ENCODE results near the gene LTBP2. TPM values are rescaled to one million over a fixed set of nuclear protein-coding genes. Genes with fewer than 3 reads are reported as not detected.

Gene LTBP2
- total and polyA plus RNA-seq, 2 of the 8 experiments (the other 6 are each of a cell fraction or from before 2014, with no cell fraction given): 0.48 to 0.89 TPM

DNA sequence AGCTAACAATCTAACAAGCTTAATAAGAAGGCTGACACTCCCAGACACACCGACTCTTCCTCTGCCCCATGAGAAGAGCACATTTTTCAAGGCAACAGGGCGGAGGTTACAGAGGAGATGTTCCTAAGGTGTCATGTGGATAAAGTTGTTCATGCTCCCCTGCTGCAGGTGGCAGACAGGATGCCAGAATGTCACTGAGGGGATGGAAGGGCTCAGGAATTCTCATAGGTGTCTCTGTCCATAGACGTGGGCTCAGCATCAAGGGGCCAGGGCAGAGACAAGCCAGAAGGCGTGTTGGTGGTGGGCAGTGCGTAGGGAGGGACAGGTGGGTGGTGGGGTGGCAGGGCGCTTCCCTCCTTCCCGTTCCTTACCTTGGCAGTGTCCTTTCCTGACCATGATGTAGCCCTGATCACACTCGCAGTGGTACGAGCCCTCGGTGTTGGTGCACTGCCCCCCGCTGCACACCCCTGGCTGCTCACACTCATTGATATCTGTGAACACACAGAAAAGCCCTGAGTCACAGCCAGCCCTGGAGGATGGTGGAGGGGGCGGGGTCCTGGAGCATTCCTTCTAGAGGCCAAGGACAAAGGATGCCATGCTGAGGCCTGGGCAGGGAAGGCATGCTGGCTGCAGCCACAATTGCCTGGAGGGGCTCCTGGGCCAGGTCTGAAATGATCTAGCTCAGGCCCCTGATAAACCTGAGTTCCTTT is 95.4 kb downstream of the LTBP2 start:
- Histone ChIP-seq H3K79me1 (ENCODE audit: low read depth, low read length) (no peaks in the 10 kb centered on the region), H2BK5ac (ENCODE audit: low read depth, low read length) (no peak overlapping the region), H4K91ac (replicated peaks; ENCODE audit: insufficient read length, low read length) (no peak overlapping the region), H2BK120ac (replicated peaks; ENCODE audit: low read depth, low read length) (no peak overlapping the region), H3K27me3 (replicated peaks in 1 of 4; ENCODE audit: control insufficient read depth in 3 of 4, extremely low read depth in 1 of 4, insufficient read depth in 3 of 4, low read length in 3 of 4) (no peaks in the 10 kb centered on the region; a peak in 1 of 7 replicates), H3K36me3 (ENCODE audit: control insufficient read depth in 2 of 4, insufficient read depth in 4 of 4, low read length in 3 of 4) (no peaks in the 10 kb centered on the region), H2AFZ (ENCODE audit: low read length) (peak overlapping the region; percentile 8; the same call in 1 of the 2 replicates), H3K18ac (ENCODE audit: extremely low read depth, low read length) (no peak overlapping the region; the same call in 1 of the 2 replicates), H2BK20ac (ENCODE audit: low read length) (peak overlapping the region; percentile 73; the same call in 1 of the 2 replicates), H4K8ac (ENCODE audit: extremely low read depth, insufficient read depth, low read length) (no peak overlapping the region), H3K9me3 (ENCODE audit: insufficient read depth in 2 of 2, low read depth in 1 of 2, low read length in 1 of 2) (no peaks in the 10 kb centered on the region), H3K4me3 (ENCODE audit: extremely low read depth in 1 of 4, insufficient read depth in 2 of 4, low read depth in 3 of 4, low read length in 4 of 4) (no peak overlapping the region), H3K4me1 (replicated peaks in 1 of 4; ENCODE audit: control insufficient read depth in 3 of 4, insufficient read depth in 4 of 4, low read length in 3 of 4) (peaks cover 3 to 10% (median 4%) of the 10 kb centered on the region in 4 experiments; a peak in 5 of 7 replicates), H3K4ac (replicated peaks; ENCODE audit: insufficient read length, low read depth, low read length) (no peak overlapping the region), H3K79me2 (ENCODE audit: control insufficient read depth in 1 of 2, insufficient read depth in 2 of 2, low read length in 2 of 2) (no peaks in the 10 kb centered on the region), H4K5ac (ENCODE audit: insufficient read length, low read depth, low read length) (no peak overlapping the region), H3K56ac (replicated peaks; ENCODE audit: insufficient read length, low read depth, low read length) (no peak overlapping the region), H3K9ac (replicated peaks in 1 of 4; ENCODE audit: extremely low read depth in 1 of 4, low read depth in 3 of 4, low read length in 3 of 4) (no peak overlapping the region), H3K23ac (ENCODE audit: insufficient read length) (no peak overlapping the region), H3K4me2 (ENCODE audit: insufficient read depth in 1 of 2, low read depth in 2 of 2, low read length in 2 of 2) (no peak overlapping the region; a peak in 1 of 4 replicates), H2BK12ac (ENCODE audit: low read depth, low read length) (no peak overlapping the region; the same call in 1 of the 2 replicates), H3K23me2 (ENCODE audit: low read depth, low read length) (no peaks in the 10 kb centered on the region), H4K20me1 (replicated peaks in 1 of 2; ENCODE audit: control insufficient read depth in 1 of 2, insufficient read depth in 2 of 2, low read length in 2 of 2) (no peaks in the 10 kb centered on the region), H3K27ac (ENCODE audit: low read depth, low read length) (no peak overlapping the region), H3K14ac (ENCODE audit: insufficient read length) (no peak overlapping the region), H2BK15ac (ENCODE audit: low read length) (no peak overlapping the region), H2AK5ac (ENCODE audit: low read depth, low read length) (no peak overlapping the region)
- POLR2A ChIA-PET (ENCODE audit: partially characterized antibody): interaction anchor here (0.6 to 2.7 kb wide), 5 partner anchors 7 to 240 kb away, joined by 3 to 7 read pairs (median 3); no protein-coding TSS in a partner anchor
- no peak for FAIRE-seq
- no peak for TF ChIP-seq RNF2 (IDR thresholded peaks at IDR 0.05; ENCODE audit: borderline replicate concordance, low read depth, low read length, missing control alignments, poor library complexity, severe bottlenecking)
- TF ChIP-seq KDM5A (IDR thresholded peaks at IDR 0.05; ENCODE audit: low read length): no peak
- TF ChIP-seq BACH1 (IDR thresholded peaks at IDR 0.05; ENCODE audit: low read length): peak; percentile 56; the same call in 1 of the 2 replicates
- TF ChIP-seq, protein P1, sequence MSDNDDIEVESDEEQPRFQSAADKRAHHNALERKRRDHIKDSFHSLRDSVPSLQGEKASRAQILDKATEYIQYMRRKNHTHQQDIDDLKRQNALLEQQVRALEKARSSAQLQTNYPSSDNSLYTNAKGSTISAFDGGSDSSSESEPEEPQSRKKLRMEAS (IDR thresholded peaks at IDR 0.05): peak; percentile 44; the same call in 1 of the 2 replicates
- TF ChIP-seq, protein P2, sequence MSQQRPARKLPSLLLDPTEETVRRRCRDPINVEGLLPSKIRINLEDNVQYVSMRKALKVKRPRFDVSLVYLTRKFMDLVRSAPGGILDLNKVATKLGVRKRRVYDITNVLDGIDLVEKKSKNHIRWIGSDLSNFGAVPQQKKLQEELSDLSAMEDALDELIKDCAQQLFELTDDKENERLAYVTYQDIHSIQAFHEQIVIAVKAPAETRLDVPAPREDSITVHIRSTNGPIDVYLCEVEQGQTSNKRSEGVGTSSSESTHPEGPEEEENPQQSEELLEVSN (IDR thresholded peaks at IDR 0.05): peak; percentile 5; the same call in 1 of the 2 replicates
- peak; percentile 51; the same call in 1 of the 2 replicates for TF ChIP-seq MAFK (IDR thresholded peaks at IDR 0.05; ENCODE audit: low read depth, low read length)
- TF ChIP-seq TAF1 (IDR thresholded peaks at IDR 0.05; ENCODE audit: low read depth, low read length): 0 out of 2 replicates have a peak, but pooled peaks have one; percentile 25
- DNase-seq (ENCODE audit: low read depth in 1 of 2, low spot score in 2 of 2): no peak
- CTCF ChIA-PET (ENCODE audit: partially characterized antibody): interaction anchor here (0.6 to 5.7 kb wide), 11 partner anchors 8 to 173 kb away, joined by 3 to 51 read pairs (median 4); no protein-coding TSS in a partner anchor
- WGBS, 2 experiments (ENCODE audit: extremely low coverage in 1 of 2, insufficient coverage in 1 of 2, insufficient read length in 1 of 2, insufficient replicate concordance in 2 of 2, low coverage in 1 of 2, low lambda C conversion rate in 2 of 2, missing lambda C conversion rate in 1 of 2): 83% methylated on average over 12 of the region's 12 CpGs; no CpG with 5 or more reads in 1 of the 2 experiments

All from H1 (cell line).